Nephron (organoid): ENCODE measurements around the gene GPR35.

ENCODE experiments used
- H3K27ac Mint-ChIP-seq, 3 experiments: 2 replicates each; pipeline ENCODE4 v1.8.0; 2020; ENCODE audit warnings: mixed read lengths in 3 of 3, mild to moderate bottlenecking in 2 of 3, moderate library complexity in 1 of 3
- H3K27me3 Mint-ChIP-seq: 2 replicates; pipeline ENCODE4 v1.8.0; 2021; ENCODE audit warnings: low read depth, mild to moderate bottlenecking, moderate library complexity, mixed read lengths
- H3K36me3 Mint-ChIP-seq: 2 replicates; pipeline ENCODE4 v1.8.0; 2020; ENCODE audit warnings: low read depth, mixed read lengths
- H3K4me1 Mint-ChIP-seq: 2 replicates; pipeline ENCODE4 v1.8.0; 2020; ENCODE audit warnings: mixed read lengths
- H3K4me3 Mint-ChIP-seq, 3 experiments: 2 replicates each; pipeline ENCODE4 v1.8.0; 2020; ENCODE audit warnings: mild to moderate bottlenecking in 3 of 3, mixed read lengths in 3 of 3, moderate library complexity in 2 of 3
- H3K9me3 Mint-ChIP-seq: 2 replicates; pipeline ENCODE4 v1.8.0; 2020; ENCODE audit warnings: mixed read lengths
- TF ChIP-seq, protein P1 (sequence below), 3 experiments: fragments of 200-600 bp; sonication (generic); IDR thresholded peaks; one replicate each; pipeline ENCODE4 v1.5.0; 2021; ENCODE audit warnings: antibody characterized with exemption in 3 of 3; ENCODE audit not compliant: unreplicated experiment in 3 of 3

GPR35 gene

DNA sequence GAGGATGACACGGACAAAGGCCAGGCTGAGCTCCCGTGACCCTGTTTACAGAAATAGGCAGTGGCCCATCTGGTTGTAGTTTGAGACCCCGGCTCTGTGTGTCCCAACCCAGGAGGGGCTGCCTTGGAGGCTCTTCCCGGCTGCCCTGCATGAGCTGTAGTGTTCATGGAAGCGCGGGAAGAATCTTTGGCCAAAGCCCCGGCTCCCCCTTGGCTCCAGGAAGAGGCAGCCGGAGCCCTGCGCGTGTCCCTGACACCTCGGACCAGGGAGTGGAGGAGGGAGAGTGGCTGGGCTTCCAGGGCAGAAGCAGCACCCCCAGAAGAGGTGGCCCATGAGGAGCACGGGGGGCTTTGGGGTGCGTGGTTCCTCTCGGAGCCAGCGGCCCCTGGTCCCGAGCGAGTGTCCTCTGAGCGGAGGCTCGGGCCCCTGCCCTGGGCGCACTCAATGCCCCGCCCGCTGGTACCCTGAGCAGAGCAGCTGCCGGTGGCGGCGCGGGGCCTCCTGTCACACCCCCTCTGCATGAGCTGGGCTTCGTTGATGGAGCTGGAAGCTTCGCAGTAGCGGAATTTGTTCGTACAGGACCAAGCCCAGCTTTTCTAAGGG is 21.7 kb downstream of the GPR35 start:
- Mint-ChIP-seq H3K4me3 (no peak overlapping the region), H3K27ac (no peak overlapping the region), H3K27me3 (peaks cover 47% of the 10 kb centered on the region), H3K36me3 (no peaks in the 10 kb centered on the region), H3K4me1 (no peaks in the 10 kb centered on the region), H3K9me3 (peaks cover 4% of the 10 kb centered on the region)
- TF ChIP-seq, protein P1, sequence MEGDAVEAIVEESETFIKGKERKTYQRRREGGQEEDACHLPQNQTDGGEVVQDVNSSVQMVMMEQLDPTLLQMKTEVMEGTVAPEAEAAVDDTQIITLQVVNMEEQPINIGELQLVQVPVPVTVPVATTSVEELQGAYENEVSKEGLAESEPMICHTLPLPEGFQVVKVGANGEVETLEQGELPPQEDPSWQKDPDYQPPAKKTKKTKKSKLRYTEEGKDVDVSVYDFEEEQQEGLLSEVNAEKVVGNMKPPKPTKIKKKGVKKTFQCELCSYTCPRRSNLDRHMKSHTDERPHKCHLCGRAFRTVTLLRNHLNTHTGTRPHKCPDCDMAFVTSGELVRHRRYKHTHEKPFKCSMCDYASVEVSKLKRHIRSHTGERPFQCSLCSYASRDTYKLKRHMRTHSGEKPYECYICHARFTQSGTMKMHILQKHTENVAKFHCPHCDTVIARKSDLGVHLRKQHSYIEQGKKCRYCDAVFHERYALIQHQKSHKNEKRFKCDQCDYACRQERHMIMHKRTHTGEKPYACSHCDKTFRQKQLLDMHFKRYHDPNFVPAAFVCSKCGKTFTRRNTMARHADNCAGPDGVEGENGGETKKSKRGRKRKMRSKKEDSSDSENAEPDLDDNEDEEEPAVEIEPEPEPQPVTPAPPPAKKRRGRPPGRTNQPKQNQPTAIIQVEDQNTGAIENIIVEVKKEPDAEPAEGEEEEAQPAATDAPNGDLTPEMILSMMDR (IDR thresholded peaks at IDR 0.05; ENCODE audit: unreplicated experiment in 3 of 3): no peak

DNA sequence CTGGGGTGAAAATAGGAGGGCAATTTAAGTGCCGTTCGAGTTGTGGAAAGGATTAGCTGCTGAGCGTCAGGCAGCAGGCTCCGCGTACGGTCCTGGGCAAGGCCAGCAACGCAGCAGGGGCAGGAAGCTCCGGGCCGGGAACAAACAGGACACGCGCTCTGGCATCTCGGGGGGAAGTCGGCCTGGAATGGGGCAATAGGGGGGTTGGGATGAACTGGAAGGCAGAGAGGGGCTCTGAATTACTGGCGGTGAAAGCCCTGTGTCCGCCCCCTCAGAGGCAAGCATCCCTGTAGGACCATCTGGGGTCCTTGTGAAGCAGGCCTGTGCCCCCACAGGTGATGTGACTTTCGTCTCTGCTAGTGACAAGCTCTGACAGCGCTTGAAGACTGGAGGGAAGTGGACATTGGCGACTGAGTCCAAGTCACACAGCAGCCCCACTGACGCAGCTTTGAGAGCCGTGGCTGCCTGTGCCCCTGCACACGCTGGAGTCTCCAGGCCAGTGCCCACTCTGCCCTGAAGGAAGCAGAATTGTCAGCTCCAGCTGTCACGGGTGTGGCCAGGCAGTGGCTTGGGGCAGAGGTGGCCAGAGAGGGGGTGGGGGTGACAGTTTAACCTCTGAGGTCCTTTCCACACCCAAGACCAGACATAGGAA is 22.3 kb downstream of the GPR35 start:
- Mint-ChIP-seq H3K9me3 (peaks cover 4% of the 10 kb centered on the region), H3K4me3 (no peak overlapping the region), H3K36me3 (no peaks in the 10 kb centered on the region), H3K4me1 (no peaks in the 10 kb centered on the region), H3K27ac (no peak overlapping the region), H3K27me3 (peaks cover 46% of the 10 kb centered on the region)
- TF ChIP-seq, protein P1 (IDR thresholded peaks at IDR 0.05; ENCODE audit: unreplicated experiment in 3 of 3): no peak

DNA sequence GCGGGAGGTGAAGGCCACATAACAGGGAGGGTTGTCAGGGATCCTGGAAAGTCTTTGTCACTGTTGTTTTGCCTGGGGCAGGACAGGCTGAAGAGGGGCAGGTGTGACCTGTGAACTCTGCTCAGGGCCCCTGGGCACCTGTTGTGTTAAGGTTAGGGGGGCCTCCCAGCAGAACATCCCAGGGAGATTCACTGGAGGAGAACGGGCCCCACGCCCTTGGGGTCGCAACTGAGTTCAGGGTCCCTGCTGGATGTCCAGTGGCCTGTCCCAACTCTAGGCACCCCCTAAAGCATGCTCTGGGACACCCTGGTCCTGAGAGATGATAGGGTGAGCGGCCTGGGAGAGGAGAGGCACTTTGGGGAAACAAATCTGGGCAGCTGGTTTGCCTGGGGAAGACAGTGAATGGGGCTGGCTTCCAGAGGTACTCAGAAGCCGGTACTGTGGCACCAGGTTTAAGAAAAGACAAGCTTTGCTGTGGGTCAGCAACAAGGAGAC is 22.9 kb downstream of the GPR35 start:
- TF ChIP-seq, protein P1 (IDR thresholded peaks at IDR 0.05; ENCODE audit: unreplicated experiment in 3 of 3): no peak
- peaks cover 4% of the 10 kb centered on the region for H3K9me3 Mint-ChIP-seq
- no peaks in the 10 kb centered on the region for H3K36me3 Mint-ChIP-seq
- H3K4me3 Mint-ChIP-seq: no peak overlapping the region
- peaks cover 46% of the 10 kb centered on the region for H3K27me3 Mint-ChIP-seq
- H3K27ac Mint-ChIP-seq: no peak overlapping the region
- no peaks in the 10 kb centered on the region for H3K4me1 Mint-ChIP-seq

DNA sequence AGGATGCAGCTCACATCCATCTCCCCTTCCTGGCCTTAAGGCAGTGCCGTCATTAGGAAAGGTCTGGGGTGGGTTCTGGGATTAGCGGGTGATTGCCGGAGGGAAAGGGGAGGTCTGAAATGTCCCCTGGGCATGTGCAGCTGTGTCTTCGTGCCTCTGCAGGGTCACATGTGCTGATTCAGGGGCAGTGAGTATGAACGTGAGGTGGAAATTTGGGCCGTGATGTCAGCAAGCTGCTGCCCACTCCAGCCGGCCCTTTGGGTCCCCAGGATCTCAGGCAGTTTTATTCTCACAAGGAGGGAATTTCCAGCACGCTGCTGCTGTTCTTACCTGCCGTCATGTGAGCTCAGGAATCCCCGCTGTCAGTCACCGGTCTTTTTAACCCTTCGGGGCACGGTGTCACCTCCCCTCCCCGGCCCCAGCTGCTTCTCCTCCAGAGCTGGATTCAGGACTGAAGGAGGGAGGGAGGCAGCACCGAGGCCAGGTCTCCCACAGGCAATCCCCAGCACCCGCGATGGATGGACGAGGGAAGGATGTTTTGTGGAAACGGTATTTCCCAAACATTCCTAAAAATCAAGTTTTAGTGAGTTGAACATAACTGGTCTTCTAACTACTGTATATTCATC is 23.5 kb downstream of the GPR35 start:
- peaks cover 4% of the 10 kb centered on the region for H3K9me3 Mint-ChIP-seq

DNA sequence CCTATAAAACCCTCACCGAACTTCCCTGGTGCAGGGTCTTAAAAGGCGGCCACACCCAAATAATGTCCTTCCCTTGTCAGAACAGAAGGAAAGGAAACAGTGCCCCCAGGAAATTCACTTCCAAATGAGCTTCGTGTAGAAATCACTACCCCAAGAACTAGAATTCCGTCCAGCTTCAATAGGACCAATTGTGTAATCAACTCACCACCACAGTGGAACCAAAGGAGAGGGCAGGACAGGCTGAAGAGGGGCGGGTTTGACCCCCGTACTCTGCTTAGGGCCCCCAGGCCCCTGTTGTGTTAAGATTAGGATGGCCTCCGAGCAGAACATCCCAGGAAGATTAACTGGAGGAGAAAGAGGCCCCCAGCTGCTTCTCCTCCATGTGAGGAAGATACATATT is 24.1 kb downstream of the GPR35 start:
- TF ChIP-seq, protein P1 (IDR thresholded peaks at IDR 0.05; ENCODE audit: unreplicated experiment in 3 of 3): no peak
- Mint-ChIP-seq H3K27ac (no peak overlapping the region), H3K4me1 (no peaks in the 10 kb centered on the region), H3K36me3 (no peaks in the 10 kb centered on the region), H3K27me3 (peaks cover 48% of the 10 kb centered on the region), H3K9me3 (peaks cover 4% of the 10 kb centered on the region), H3K4me3 (no peak overlapping the region)

More for the DNA sequence above, 23.5 kb downstream of the GPR35 start:
- TF ChIP-seq, protein P1 (IDR thresholded peaks at IDR 0.05; ENCODE audit: unreplicated experiment in 3 of 3): no peak
- Mint-ChIP-seq H3K27me3 (peaks cover 51% of the 10 kb centered on the region), H3K27ac (no peak overlapping the region), H3K36me3 (no peaks in the 10 kb centered on the region), H3K4me1 (no peaks in the 10 kb centered on the region), H3K4me3 (no peak overlapping the region)
